GM18517 (cell line): ENCODE measurements around the gene CDH4.

Source experiments
- ATAC-seq: cut with Tn5 transposase; IDR thresholded peaks from one replicate; pipeline ENCODE4 v1.9.1; 2021; ENCODE audit warnings: mild to moderate bottlenecking, moderate library complexity; ENCODE audit not compliant: unreplicated experiment

Gene CDH4

GRCh38 chr20:61251529-61252393 lies at the start of gene CDH4:
Gene CDH4, plus strand, starts transcription at chr20:61252261.
- no peak for ATAC-seq

GRCh38 chr20:61203320-61203719 lies 48.7 kb upstream of the CDH4 start:
- no peak for ATAC-seq

- no peak for ATAC-seq
Measured at GRCh38 chr20:61204206-61204605, 47.9 kb upstream of the CDH4 start.

GRCh38 chr20:61205769-61206168 lies 46.3 kb upstream of the CDH4 start:
- no peak for ATAC-seq

- no peak for ATAC-seq
Measured at GRCh38 chr20:61210862-61211261, 41.2 kb upstream of the CDH4 start.

GRCh38 chr20:61217848-61218247 lies 34.2 kb upstream of the CDH4 start:
- ATAC-seq = no peak

- no peak for ATAC-seq
Measured at GRCh38 chr20:61219021-61219431, 33.0 kb upstream of the CDH4 start.

- ATAC-seq = no peak
Measured at GRCh38 chr20:61220131-61220530, 31.9 kb upstream of the CDH4 start.

GRCh38 chr20:61220626-61221325 lies 31.3 kb upstream of the CDH4 start:
- ATAC-seq = no peak

- no peak for ATAC-seq
Measured at GRCh38 chr20:61222699-61223098, 29.4 kb upstream of the CDH4 start.

GRCh38 chr20:61223121-61223520 lies 28.9 kb upstream of the CDH4 start:
- no peak for ATAC-seq

GRCh38 chr20:61230166-61230565 lies 21.9 kb upstream of the CDH4 start:
- no peak for ATAC-seq

GRCh38 chr20:61233590-61233989 lies 18.5 kb upstream of the CDH4 start:
- no peak for ATAC-seq

- no peak for ATAC-seq
Measured at GRCh38 chr20:61234224-61234890, 17.7 kb upstream of the CDH4 start.

- no peak for ATAC-seq
Measured at GRCh38 chr20:61236713-61237112, 15.3 kb upstream of the CDH4 start.

GRCh38 chr20:61238813-61239212 lies 13.2 kb upstream of the CDH4 start:
- ATAC-seq = no peak

- no peak for ATAC-seq
Measured at GRCh38 chr20:61240814-61241213, 11.2 kb upstream of the CDH4 start.

- ATAC-seq = no peak
Measured at GRCh38 chr20:61244213-61244612, 7.8 kb upstream of the CDH4 start.

GRCh38 chr20:61246269-61246668 lies 5.8 kb upstream of the CDH4 start:
- ATAC-seq = no peak

GRCh38 chr20:61249626-61250025 lies 2.4 kb upstream of the CDH4 start:
- no peak for ATAC-seq

- no peak for ATAC-seq
Measured at GRCh38 chr20:61252601-61253263, 671 bp downstream of the CDH4 start.
